Measurements from ENCODE around the gene UST. TPM values are rescaled to one million over a fixed set of nuclear protein-coding genes. Genes with fewer than 3 reads are reported as not detected.

Gene UST
- total RNA-seq, 2 donors from 2014 or later: 24.2 to 30.8 TPM

- no peak overlapping the region for H3K27ac ChIP-seq
These were observed 362.7 kb downstream of the UST start for GRCh38 chr6:149109397-149110070.

GRCh38 chr6:149111556-149112115 lies 364.8 kb downstream of the UST start:
- Histone ChIP-seq H3K4me1 (ENCODE audit: control insufficient read depth in 1 of 2, low read depth in 2 of 2) (no peaks in the 10 kb centered on the region), H3K9me3 (no peaks in the 10 kb centered on the region), H3K36me3 (no peaks in the 10 kb centered on the region), H3K4me3 (no peak overlapping the region), H3K27ac (no peak overlapping the region), H3K27me3 (replicated peaks; ENCODE audit: insufficient read depth) (no peaks in the 10 kb centered on the region)
- ATAC-seq (ENCODE audit: insufficient number of reproducible peaks, low FRiP score, low read depth) (no peak), DNase-seq (ENCODE audit: low spot score) (no peak)
- TF ChIP-seq CTCF (IDR thresholded peaks at IDR 0.05): no peak

More at GRCh38 chr6:149109397-149110070, 362.7 kb downstream of the UST start:
- no peaks in the 10 kb centered on the region for H3K4me1 ChIP-seq (ENCODE audit: control insufficient read depth in 1 of 2, low read depth in 2 of 2)
- ATAC-seq (ENCODE audit: insufficient number of reproducible peaks, low FRiP score, low read depth): no peak
- DNase-seq (ENCODE audit: low spot score): no peak
- H3K36me3 ChIP-seq: no peaks in the 10 kb centered on the region
- TF ChIP-seq CTCF (IDR thresholded peaks at IDR 0.05): no peak
- H3K27me3 ChIP-seq (replicated peaks; ENCODE audit: insufficient read depth): no peaks in the 10 kb centered on the region
- no peak overlapping the region for H3K4me3 ChIP-seq
- no peaks in the 10 kb centered on the region for H3K9me3 ChIP-seq

GRCh38 chr6:149112976-149113375 lies 366.1 kb downstream of the UST start:
- Histone ChIP-seq H3K27me3 (replicated peaks; ENCODE audit: insufficient read depth) (no peaks in the 10 kb centered on the region), H3K36me3 (no peaks in the 10 kb centered on the region), H3K4me3 (no peak overlapping the region), H3K4me1 (ENCODE audit: control insufficient read depth in 1 of 2, low read depth in 2 of 2) (no peaks in the 10 kb centered on the region), H3K9me3 (no peaks in the 10 kb centered on the region), H3K27ac (no peak overlapping the region)
- TF ChIP-seq CTCF (IDR thresholded peaks at IDR 0.05): no peak
- ATAC-seq (ENCODE audit: insufficient number of reproducible peaks, low FRiP score, low read depth) (no peak), DNase-seq (ENCODE audit: low spot score) (no peak)

- Histone ChIP-seq H3K36me3 (no peaks in the 10 kb centered on the region), H3K4me3 (no peak overlapping the region), H3K9me3 (no peaks in the 10 kb centered on the region), H3K27ac (no peak overlapping the region), H3K27me3 (replicated peaks; ENCODE audit: insufficient read depth) (no peaks in the 10 kb centered on the region), H3K4me1 (ENCODE audit: control insufficient read depth in 1 of 2, low read depth in 2 of 2) (no peaks in the 10 kb centered on the region)
- no peak for TF ChIP-seq CTCF (IDR thresholded peaks at IDR 0.05)
- DNase-seq (ENCODE audit: low spot score): no peak
- no peak for ATAC-seq (ENCODE audit: insufficient number of reproducible peaks, low FRiP score, low read depth)
These were observed 367.3 kb downstream of the UST start for GRCh38 chr6:149114167-149114566.

GRCh38 chr6:149118737-149119653 lies 372.2 kb downstream of the UST start:
- no peaks in the 10 kb centered on the region for H3K9me3 ChIP-seq
- no peaks in the 10 kb centered on the region for H3K4me1 ChIP-seq (ENCODE audit: control insufficient read depth in 1 of 2, low read depth in 2 of 2)
- H3K4me3 ChIP-seq: no peak overlapping the region
- no peaks in the 10 kb centered on the region for H3K27me3 ChIP-seq (replicated peaks; ENCODE audit: insufficient read depth)
- H3K27ac ChIP-seq: no peak overlapping the region
- TF ChIP-seq CTCF (IDR thresholded peaks at IDR 0.05): no peak
- H3K36me3 ChIP-seq: no peaks in the 10 kb centered on the region
- no peak for DNase-seq (ENCODE audit: low spot score)
- ATAC-seq (ENCODE audit: insufficient number of reproducible peaks, low FRiP score, low read depth): no peak

Measured in thoracic aorta (tissue), 2 donors.